Skeletal muscle satellite cell (primary cell): Measurements from ENCODE around the gene ONECUT3.

Experiments
- H3K27me3 ChIP-seq: 2 replicates; pipeline ENCODE4 v1.7.0; 2013; ENCODE audit warnings: low read length; ENCODE audit not compliant: control insufficient read depth, insufficient read depth
- H3K36me3 ChIP-seq: 2 replicates; pipeline ENCODE4 v1.7.0; 2013; ENCODE audit warnings: mild to moderate bottlenecking, control low read depth, low read length; ENCODE audit not compliant: insufficient read depth
- H3K4me1 ChIP-seq: 2 replicates; pipeline ENCODE4 v1.7.0; 2013; ENCODE audit warnings: low read length; ENCODE audit not compliant: control insufficient read depth, insufficient read depth
- H3K4me2 ChIP-seq: 2 replicates; pipeline ENCODE4 v1.7.0; 2013; ENCODE audit warnings: mild to moderate bottlenecking, low read length
- H3K4me3 ChIP-seq: 2 replicates; pipeline ENCODE4 v1.7.0; 2013; ENCODE audit warnings: low read length
- H3K9ac ChIP-seq: 2 replicates; pipeline ENCODE4 v1.7.0; 2013; ENCODE audit warnings: mild to moderate bottlenecking, low read depth, low read length, moderate library complexity
- H3K9me3 ChIP-seq: replicated peaks from 2 replicates; pipeline ENCODE4 v1.7.0; 2013; ENCODE audit warnings: mild to moderate bottlenecking, control low read depth, low read length

Gene ONECUT3

GRCh38 chr19:1777149-1777548, 23.8 kb downstream of the ONECUT3 start:
- H3K27me3 ChIP-seq: peaks cover 67% of the 10 kb centered on the region

GRCh38 chr19:1779574-1779973, 26.3 kb downstream of the ONECUT3 start:
- H3K4me3 ChIP-seq: no peak overlapping the region
- H3K4me1 ChIP-seq: no peaks in the 10 kb centered on the region
- H3K9me3 ChIP-seq: peaks cover 12% of the 10 kb centered on the region
- no peak overlapping the region for H3K4me2 ChIP-seq
- H3K27me3 ChIP-seq: peaks cover 55% of the 10 kb centered on the region
- no peak overlapping the region for H3K9ac ChIP-seq
- H3K36me3 ChIP-seq: no peaks in the 10 kb centered on the region

More at GRCh38 chr19:1777149-1777548, 23.8 kb downstream of the ONECUT3 start:
- Histone ChIP-seq H3K9me3 (peaks cover 7% of the 10 kb centered on the region), H3K9ac (no peak overlapping the region), H3K4me1 (peaks cover 10% of the 10 kb centered on the region), H3K36me3 (no peaks in the 10 kb centered on the region), H3K4me3 (no peak overlapping the region), H3K4me2 (no peak overlapping the region)

- H3K36me3 ChIP-seq: no peaks in the 10 kb centered on the region
- no peak overlapping the region for H3K4me3 ChIP-seq
- peaks cover 12% of the 10 kb centered on the region for H3K9me3 ChIP-seq
- H3K4me1 ChIP-seq: no peaks in the 10 kb centered on the region
- H3K4me2 ChIP-seq: no peak overlapping the region
- H3K27me3 ChIP-seq: peaks cover 52% of the 10 kb centered on the region
- H3K9ac ChIP-seq: no peak overlapping the region
Measured at GRCh38 chr19:1780272-1780958, 27.1 kb downstream of the ONECUT3 start.

- no peaks in the 10 kb centered on the region for H3K4me1 ChIP-seq
- H3K27me3 ChIP-seq: peaks cover 36% of the 10 kb centered on the region
- H3K4me2 ChIP-seq: no peak overlapping the region
Measured at GRCh38 chr19:1782521-1782920, 29.2 kb downstream of the ONECUT3 start.

GRCh38 chr19:1783354-1783753, 30.0 kb downstream of the ONECUT3 start:
- Histone ChIP-seq H3K9me3 (peaks cover 12% of the 10 kb centered on the region), H3K4me2 (no peak overlapping the region), H3K4me3 (no peak overlapping the region), H3K9ac (no peak overlapping the region), H3K27me3 (peaks cover 35% of the 10 kb centered on the region), H3K4me1 (no peaks in the 10 kb centered on the region), H3K36me3 (no peaks in the 10 kb centered on the region)

More at GRCh38 chr19:1782521-1782920, 29.2 kb downstream of the ONECUT3 start:
- Histone ChIP-seq H3K9ac (no peak overlapping the region), H3K4me3 (no peak overlapping the region), H3K36me3 (no peaks in the 10 kb centered on the region), H3K9me3 (peaks cover 12% of the 10 kb centered on the region)

- Histone ChIP-seq H3K9ac (no peak overlapping the region), H3K36me3 (no peaks in the 10 kb centered on the region), H3K4me1 (no peaks in the 10 kb centered on the region), H3K4me3 (no peak overlapping the region), H3K9me3 (peaks cover 12% of the 10 kb centered on the region), H3K4me2 (no peak overlapping the region), H3K27me3 (peaks cover 34% of the 10 kb centered on the region)
Measured at GRCh38 chr19:1783874-1784273, 30.6 kb downstream of the ONECUT3 start.

- Histone ChIP-seq H3K4me2 (no peak overlapping the region), H3K27me3 (peaks cover 24% of the 10 kb centered on the region)
Measured at GRCh38 chr19:1785310-1785709, 32.0 kb downstream of the ONECUT3 start.

GRCh38 chr19:1786668-1787067, 33.4 kb downstream of the ONECUT3 start:
- H3K36me3 ChIP-seq: no peaks in the 10 kb centered on the region
- H3K4me1 ChIP-seq: peaks cover 3% of the 10 kb centered on the region
- H3K27me3 ChIP-seq: peaks cover 20% of the 10 kb centered on the region
- H3K4me3 ChIP-seq: no peak overlapping the region
- no peak overlapping the region for H3K4me2 ChIP-seq
- H3K9me3 ChIP-seq: peaks cover 9% of the 10 kb centered on the region
- no peak overlapping the region for H3K9ac ChIP-seq

More at GRCh38 chr19:1785310-1785709, 32.0 kb downstream of the ONECUT3 start:
- Histone ChIP-seq H3K4me3 (no peak overlapping the region), H3K9ac (no peak overlapping the region), H3K9me3 (peaks cover 12% of the 10 kb centered on the region), H3K4me1 (peaks cover 3% of the 10 kb centered on the region), H3K36me3 (no peaks in the 10 kb centered on the region)

- no peak overlapping the region for H3K4me3 ChIP-seq
- no peaks in the 10 kb centered on the region for H3K36me3 ChIP-seq
- peaks cover 3% of the 10 kb centered on the region for H3K4me1 ChIP-seq
- H3K27me3 ChIP-seq: peaks cover 20% of the 10 kb centered on the region
- no peak overlapping the region for H3K4me2 ChIP-seq
- H3K9me3 ChIP-seq: peaks cover 5% of the 10 kb centered on the region
- no peak overlapping the region for H3K9ac ChIP-seq
Measured at GRCh38 chr19:1787116-1787515, 33.8 kb downstream of the ONECUT3 start.

- H3K4me1 ChIP-seq: peaks cover 3% of the 10 kb centered on the region
Measured at GRCh38 chr19:1789261-1790041, 36.1 kb downstream of the ONECUT3 start.

GRCh38 chr19:1790054-1790792, 36.9 kb downstream of the ONECUT3 start:
- Histone ChIP-seq H3K9me3 (no peaks in the 10 kb centered on the region), H3K4me2 (no peak overlapping the region), H3K4me1 (peaks cover 3% of the 10 kb centered on the region), H3K9ac (no peak overlapping the region), H3K4me3 (no peak overlapping the region), H3K36me3 (no peaks in the 10 kb centered on the region), H3K27me3 (peaks cover 12% of the 10 kb centered on the region)

More at GRCh38 chr19:1789261-1790041, 36.1 kb downstream of the ONECUT3 start:
- Histone ChIP-seq H3K9ac (no peak overlapping the region), H3K4me2 (peak overlapping the region; percentile 56), H3K9me3 (no peaks in the 10 kb centered on the region), H3K36me3 (no peaks in the 10 kb centered on the region), H3K27me3 (peaks cover 16% of the 10 kb centered on the region), H3K4me3 (no peak overlapping the region)
